HFF-Myc (cell line): ENCODE results near the gene FAR2.

Experiments used
- DNase-seq: peaks from one replicate; pipeline ENCODE4 v3.0.0-alpha.2; 2011; ENCODE audit warnings: low read depth; ENCODE audit errors: extremely low read depth
- H3K4me3 ChIP-seq: replicated peaks from 2 replicates; pipeline ENCODE4 v1.5.1; 2011; ENCODE audit warnings: low read depth, mild to moderate bottlenecking, control low read depth, low read length
- CTCF ChIP-seq: IDR thresholded peaks from 2 replicates; pipeline ENCODE4 v1.5.1; 2012; ENCODE audit warnings: mild to moderate bottlenecking, low read depth, low read length, control low read depth; ENCODE audit errors: missing control alignments

Gene FAR2

GRCh38 chr12:29232086-29232485 is 83.0 kb downstream of the FAR2 start:
- no peak for TF ChIP-seq CTCF
- H3K4me3 ChIP-seq = no peak overlapping the region
- DNase-seq = no peak

- TF ChIP-seq CTCF = no peak
- H3K4me3 ChIP-seq = no peak overlapping the region
- DNase-seq = no peak
Observed at GRCh38 chr12:29234552-29234951, 85.5 kb downstream of the FAR2 start.

- no peak for DNase-seq
- TF ChIP-seq CTCF = no peak
- H3K4me3 ChIP-seq = no peak overlapping the region
Observed at GRCh38 chr12:29234965-29235626, 86.0 kb downstream of the FAR2 start.

GRCh38 chr12:29238822-29239291 is 89.8 kb downstream of the FAR2 start:
- no peak for TF ChIP-seq CTCF
- DNase-seq = no peak
- no peak overlapping the region for H3K4me3 ChIP-seq

- H3K4me3 ChIP-seq = no peak overlapping the region
- no peak for TF ChIP-seq CTCF
- DNase-seq = no peak
Observed at GRCh38 chr12:29239336-29239735, 90.3 kb downstream of the FAR2 start.

GRCh38 chr12:29240441-29240840 is 91.4 kb downstream of the FAR2 start:
- DNase-seq = no peak
- H3K4me3 ChIP-seq = no peak overlapping the region
- no peak for TF ChIP-seq CTCF
